HG03280 (cell line): Measurements from ENCODE around the gene GRIFIN.

Experiments
- ATAC-seq: cut with Tn5 transposase; IDR thresholded peaks from one replicate; pipeline ENCODE4 v1.9.1; 2021; ENCODE audit warnings: mild to moderate bottlenecking, moderate library complexity; ENCODE audit not compliant: unreplicated experiment

GRIFIN gene

GRCh38 chr7:2476298-2476697 lies at the start of gene GRIFIN:
Gene GRIFIN (minus strand): TSS chr7:2476398. CDS start chr7:2476383, 15 bp downstream.
- ATAC-seq = no peak

DNA sequence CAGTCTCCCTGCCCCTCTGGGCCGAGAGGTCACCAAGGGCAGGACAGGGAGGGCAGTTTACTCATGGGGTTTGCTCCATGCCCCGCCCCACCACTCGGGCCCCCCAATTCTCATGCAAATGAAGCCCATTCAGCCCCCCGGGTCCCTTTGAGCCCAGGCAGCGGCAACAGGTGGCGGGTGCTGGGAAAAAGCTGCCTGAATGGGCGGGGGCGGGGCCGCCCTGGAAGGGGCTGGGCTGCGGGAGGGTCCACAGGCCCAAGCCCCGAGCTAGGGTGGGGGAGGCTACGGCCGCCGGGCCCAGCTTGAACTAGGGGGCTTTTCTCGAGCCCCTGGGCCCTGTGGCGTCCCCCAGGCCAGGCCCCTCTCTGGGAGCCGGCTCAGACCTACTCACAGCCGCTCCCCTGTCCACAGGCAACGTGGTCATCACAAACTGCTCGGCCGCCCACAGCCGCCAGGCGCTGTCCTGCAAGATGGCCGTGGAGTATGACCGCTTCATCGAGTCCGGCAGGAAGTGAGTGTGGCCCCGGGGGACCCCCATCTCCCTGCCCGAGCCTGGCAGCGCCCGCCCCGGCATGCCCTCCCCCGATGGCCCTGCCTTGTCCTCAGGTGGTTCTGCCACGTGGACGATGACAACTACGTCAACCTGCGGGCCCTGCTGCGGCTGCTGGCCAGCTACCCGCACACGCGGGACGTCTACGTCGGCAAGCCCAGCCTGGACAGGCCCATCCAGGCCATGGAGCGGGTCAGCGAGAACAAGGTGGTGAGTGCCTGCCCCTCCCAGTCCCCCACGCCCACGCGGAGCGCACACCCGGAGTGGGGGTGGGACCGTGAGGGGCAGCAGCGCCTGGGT lies 48.8 kb upstream of the GRIFIN start:
- ATAC-seq = no peak

DNA sequence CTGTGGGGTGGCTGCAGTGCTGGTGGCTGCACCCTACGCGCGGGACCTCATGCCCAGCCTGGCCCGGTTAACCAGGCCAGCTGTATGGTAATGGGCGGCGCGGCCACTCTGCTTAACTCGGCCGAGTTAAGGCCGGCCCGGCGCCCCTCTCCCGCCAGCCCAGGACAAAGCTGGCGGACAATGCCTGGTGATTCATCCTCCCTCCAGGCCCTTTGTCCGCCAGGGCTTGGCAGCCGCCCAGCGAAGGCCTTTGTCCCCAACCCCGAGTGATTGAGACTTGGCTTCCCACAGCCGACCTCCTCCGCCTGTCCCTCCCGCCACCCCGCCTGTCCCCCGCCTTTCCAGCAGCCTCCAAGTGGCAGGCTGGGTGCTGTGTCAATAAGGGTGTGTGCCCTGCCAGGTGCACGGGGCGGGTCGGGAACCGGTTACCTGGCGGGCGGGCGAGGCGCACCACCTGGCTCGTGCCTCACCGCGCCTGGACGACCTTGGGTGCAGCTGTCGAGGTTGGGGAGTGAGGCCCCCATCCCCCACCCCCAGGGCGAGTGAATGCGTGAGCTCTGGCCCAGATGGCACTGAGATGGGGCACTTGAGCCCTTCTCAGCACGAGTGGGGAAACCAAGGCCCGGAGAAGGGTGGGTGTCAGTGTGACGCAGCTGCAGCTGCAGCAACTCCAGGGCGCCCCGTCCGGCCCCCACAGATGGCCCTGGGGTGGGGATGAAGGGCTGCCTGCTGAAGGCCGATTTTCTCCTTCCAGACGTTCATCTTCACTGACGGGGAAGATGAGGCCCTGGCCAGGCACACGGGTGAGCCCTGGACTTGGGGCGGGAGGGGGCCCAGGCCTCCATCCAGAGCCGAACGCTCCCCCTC lies 48.0 kb upstream of the GRIFIN start:
- no peak for ATAC-seq

- no peak for ATAC-seq
Observed at GRCh38 chr7:2523461-2523936, 47.3 kb upstream of the GRIFIN start.

GRCh38 chr7:2522780-2523433 lies 46.7 kb upstream of the GRIFIN start:
- no peak for ATAC-seq

DNA sequence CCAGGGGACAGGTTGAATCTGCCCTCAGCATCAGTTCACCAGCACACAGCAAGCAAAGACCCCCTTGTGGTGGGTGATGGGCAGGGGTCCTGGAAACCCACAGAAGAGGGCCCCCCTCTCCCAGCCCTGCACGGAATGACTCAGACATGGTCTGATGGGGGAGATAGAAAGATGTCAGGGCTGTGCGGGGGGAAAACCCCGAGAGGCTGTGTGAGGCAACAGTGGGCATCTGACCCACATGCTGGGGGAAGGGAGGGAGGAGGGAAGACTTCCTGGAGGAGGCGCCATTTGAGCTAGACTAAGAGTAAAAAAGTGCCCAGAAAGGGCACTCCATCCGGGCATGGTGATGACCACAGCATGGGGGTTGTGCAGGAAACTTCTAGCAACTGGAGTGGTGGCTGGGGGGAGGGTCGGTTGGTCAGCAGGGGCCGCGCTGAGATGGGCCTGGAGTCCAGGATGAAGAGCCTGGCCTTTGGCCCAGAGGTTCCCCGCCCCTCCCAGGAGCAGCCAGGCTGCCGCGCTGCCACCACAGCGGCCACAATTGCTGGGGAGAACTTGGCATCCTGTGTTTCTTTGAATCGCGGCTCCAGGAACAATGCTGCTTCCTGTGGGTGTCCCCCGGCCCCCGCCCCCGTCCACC lies 45.9 kb upstream of the GRIFIN start:
- no peak for ATAC-seq

DNA sequence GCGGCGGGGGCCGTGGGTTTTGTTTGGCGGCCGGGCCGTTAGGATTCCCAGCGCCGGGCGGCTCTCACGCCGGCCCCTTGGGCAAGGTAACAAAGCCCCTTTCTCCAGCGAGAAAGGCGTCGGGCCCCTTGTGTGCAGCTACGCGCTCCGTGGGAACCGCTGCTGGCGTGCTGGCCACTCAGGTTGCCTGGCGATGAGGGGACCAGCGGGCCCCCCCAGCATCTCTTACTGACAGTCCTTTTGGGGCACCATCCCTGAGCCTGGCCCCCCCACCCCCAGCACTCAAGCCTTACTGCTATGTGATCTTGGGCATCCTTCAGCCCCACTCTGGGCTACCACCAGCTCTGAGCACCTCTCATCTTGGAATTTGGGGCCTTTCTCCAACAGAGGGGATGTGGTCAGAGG lies 45.1 kb upstream of the GRIFIN start:
- no peak for ATAC-seq

- ATAC-seq = no peak
Observed at GRCh38 chr7:2520761-2521290, 44.6 kb upstream of the GRIFIN start.

DNA sequence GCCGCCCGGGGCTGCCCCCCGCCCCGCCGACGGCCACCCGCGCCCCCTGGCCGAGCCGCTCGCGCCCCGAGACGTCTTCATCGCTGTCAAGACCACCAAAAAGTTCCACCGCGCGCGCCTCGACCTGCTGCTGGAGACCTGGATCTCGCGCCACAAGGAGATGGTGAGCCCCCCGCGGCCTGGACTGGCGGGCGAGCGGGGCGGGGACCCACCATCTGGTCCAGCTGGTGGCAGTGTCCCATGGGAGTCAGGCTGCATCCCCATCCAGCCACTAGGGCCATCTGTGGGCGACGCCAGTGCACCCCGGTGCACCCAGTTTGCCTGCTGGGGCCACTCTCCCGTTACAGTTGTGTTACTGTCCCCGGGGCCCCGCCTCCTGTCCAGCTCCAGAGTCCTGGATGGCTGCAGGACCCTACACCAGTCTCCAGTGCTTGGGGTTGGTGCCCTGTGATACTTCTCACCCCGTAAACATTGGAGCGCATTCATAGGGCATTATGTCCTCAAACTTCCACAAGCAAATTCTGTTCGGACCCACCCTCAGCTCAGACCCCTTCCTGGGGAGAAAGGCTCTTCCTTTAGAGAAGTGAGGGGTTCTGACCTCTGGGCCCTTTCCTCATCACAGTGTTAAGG lies 44.0 kb upstream of the GRIFIN start:
- ATAC-seq = no peak

DNA sequence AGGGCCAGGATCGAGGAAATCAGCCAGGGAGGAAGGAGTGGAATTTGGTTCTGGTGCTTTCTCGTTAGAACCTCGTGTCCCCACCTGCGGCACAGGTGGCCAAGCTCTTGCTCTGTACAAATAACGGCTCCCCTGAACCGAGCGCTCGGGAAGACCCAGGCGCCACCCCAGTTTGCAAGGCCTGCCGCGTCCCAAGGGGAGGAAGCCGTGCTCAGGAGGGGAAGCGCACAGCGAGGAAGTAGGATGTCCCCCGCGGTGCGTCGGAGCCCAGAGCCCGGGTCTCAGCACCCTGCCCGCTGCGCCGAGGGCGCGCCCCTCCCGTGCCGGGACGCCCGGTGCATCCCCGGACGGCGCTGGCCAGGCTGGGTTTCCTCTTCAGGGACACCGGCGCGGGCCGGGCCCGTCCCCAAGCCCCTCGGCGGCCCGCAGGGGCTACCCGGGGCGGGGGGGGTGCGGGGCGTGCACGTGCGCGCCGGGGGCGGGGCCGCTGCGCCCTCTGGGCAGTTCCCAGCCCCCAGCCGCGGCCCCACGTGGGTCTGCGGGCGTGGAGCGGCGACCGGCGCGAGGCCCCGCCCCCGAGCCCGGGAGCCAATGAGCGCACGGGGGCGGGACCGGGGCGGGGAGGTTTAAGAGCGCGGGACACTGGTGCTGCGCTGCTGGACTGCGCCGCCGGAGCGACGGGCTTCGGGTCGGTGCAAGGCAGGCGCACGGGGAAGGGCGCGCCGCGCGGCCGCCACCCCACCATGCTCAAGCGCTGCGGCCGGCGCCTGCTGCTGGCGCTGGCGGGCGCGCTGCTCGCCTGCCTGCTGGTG lies 43.1 kb upstream of the GRIFIN start, which contains the start of gene LFNG:
LFNG (plus strand) TSS at position 656 of the 812 bp plus-strand sequence; CDS start at position 744, 88 bp downstream.
- peak; percentile 88 for ATAC-seq

GRCh38 chr7:2518737-2519118 lies 42.5 kb upstream of the GRIFIN start:
- no peak for ATAC-seq

DNA sequence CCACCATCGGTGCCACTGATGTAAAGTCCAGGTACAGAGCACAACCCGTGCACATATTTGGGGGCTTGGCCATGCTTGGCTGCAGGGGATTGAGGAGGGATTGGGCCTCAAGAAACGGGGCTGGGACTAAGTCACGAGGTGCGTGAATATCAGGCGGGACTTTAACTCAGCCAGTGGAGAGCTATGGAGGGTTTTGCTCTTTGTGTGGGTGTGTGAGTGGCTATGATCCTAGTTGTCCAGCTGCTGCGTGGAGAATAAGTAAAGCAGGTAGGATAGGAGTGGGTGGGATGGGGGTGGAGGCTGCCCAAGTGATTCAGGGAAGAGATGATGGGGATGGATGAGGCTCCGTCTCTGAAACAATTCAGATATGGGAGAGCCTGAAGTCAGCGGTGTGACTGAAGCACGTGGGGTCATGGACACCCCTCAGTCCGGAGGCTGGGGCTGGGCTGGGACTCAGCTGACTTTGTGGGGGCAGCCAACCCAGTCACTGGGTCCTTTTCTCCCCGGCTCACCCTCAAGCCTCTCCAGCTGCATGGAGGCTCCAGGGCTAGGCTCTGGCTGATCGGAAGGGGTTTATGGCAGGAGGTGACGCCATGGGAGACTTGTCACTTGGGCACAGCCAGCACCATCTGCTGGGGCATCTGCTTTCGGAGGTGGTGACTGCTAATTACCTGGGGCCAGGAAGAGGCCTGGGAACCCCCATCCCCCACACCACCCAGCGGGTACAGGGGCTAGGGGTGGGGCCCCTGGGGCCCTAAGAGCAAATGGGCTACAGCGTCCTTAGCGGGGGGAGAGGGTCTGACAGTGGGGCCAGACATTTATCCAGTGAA lies 41.7 kb upstream of the GRIFIN start:
- no peak for ATAC-seq

DNA sequence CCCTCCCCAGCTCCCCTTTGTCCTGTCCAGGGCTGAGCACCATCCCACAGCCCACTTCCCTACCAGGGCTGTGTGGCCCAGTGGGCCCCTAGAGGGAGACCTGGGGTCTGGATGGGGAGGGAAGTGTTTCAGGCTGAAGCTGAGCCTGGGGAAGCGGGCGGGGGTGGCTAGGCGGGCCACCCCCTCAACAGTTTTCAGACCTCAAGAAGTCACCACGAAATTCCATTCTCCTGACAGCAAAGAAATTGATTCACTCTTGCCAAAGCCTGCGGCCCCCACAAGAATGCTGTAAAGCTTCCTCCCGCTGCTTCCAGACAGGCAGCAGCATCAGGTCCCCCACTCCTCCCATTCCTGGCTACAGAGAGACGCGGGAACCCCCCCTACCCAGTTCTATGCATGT lies 40.8 kb upstream of the GRIFIN start:
- no peak for ATAC-seq

- no peak for ATAC-seq
Observed at GRCh38 chr7:2516194-2516555, 40.0 kb upstream of the GRIFIN start.

GRCh38 chr7:2515424-2516193 lies 39.4 kb upstream of the GRIFIN start:
- no peak for ATAC-seq

GRCh38 chr7:2514473-2515423 lies 38.5 kb upstream of the GRIFIN start:
- ATAC-seq = no peak
